Stimulated activated CD4-positive, alpha-beta T cell treated with anti-CD3 and anti-CD28 coated beads, Interleukin-12 subunit alpha, Interleukin-12 subunit beta, amount 100 ng/mL, for 4 hours (primary cell): ENCODE data around the gene C3orf20.
"Not testable (repeated sequence)": the region's sequence is repeated elsewhere in the genome, so short reads cannot be mapped to it uniquely, and the experiment has no call there.

Experiments used
- DNase-seq: peaks from one replicate; pipeline ENCODE4 v3.0.0-alpha.2; 2020

C3orf20 gene

GRCh38 chr3:14651440-14652251 lies 23.3 kb upstream of the C3orf20 start, which contains the start of gene CCDC174:
TSS of gene CCDC174 (plus strand) at chr3:14651762. CDS start at chr3:14651837, 75 bp downstream.
- DNase-seq, result peak; percentile 87

- not testable (repeated sequence) for DNase-seq
These were observed 22.5 kb upstream of the C3orf20 start for GRCh38 chr3:14652360-14652907.

- DNase-seq, result no peak
These were observed 17.4 kb upstream of the C3orf20 start for GRCh38 chr3:14657579-14657978.

- no peak for DNase-seq
These were observed 16.0 kb upstream of the C3orf20 start for GRCh38 chr3:14658978-14659377.

- no peak for DNase-seq
These were observed 14.0 kb upstream of the C3orf20 start for GRCh38 chr3:14660942-14661341.

- no peak for DNase-seq
These were observed 11.4 kb upstream of the C3orf20 start for GRCh38 chr3:14663396-14664135.

GRCh38 chr3:14664170-14664569 lies 10.8 kb upstream of the C3orf20 start:
- no peak for DNase-seq

- no peak for DNase-seq
These were observed 2.4 kb upstream of the C3orf20 start for GRCh38 chr3:14672588-14672987.

- DNase-seq, result no peak
These were observed 1.9 kb downstream of the C3orf20 start for GRCh38 chr3:14676881-14677280.

- no peak for DNase-seq
These were observed 3.1 kb downstream of the C3orf20 start for GRCh38 chr3:14678015-14678503.

GRCh38 chr3:14680115-14680514 lies 5.2 kb downstream of the C3orf20 start:
- DNase-seq, result no peak

GRCh38 chr3:14680716-14681115 lies 5.8 kb downstream of the C3orf20 start:
- no peak for DNase-seq

GRCh38 chr3:14684447-14684846 lies 9.5 kb downstream of the C3orf20 start:
- DNase-seq, result no peak

GRCh38 chr3:14685179-14685578 lies 10.2 kb downstream of the C3orf20 start:
- DNase-seq, result no peak

GRCh38 chr3:14687360-14687759 lies 12.4 kb downstream of the C3orf20 start:
- no peak for DNase-seq

- no peak for DNase-seq
These were observed 13.6 kb downstream of the C3orf20 start for GRCh38 chr3:14688525-14688924.

GRCh38 chr3:14689247-14689980 lies 14.5 kb downstream of the C3orf20 start:
- no peak for DNase-seq

- no peak for DNase-seq
These were observed 16.3 kb downstream of the C3orf20 start for GRCh38 chr3:14691239-14691638.

- DNase-seq, result no peak
These were observed 16.8 kb downstream of the C3orf20 start for GRCh38 chr3:14691719-14692118.

GRCh38 chr3:14698601-14699244 lies 23.8 kb downstream of the C3orf20 start:
- no peak for DNase-seq

- no peak for DNase-seq
These were observed 24.7 kb downstream of the C3orf20 start for GRCh38 chr3:14699643-14700042.

GRCh38 chr3:14700891-14701290 lies 25.9 kb downstream of the C3orf20 start:
- DNase-seq, result no peak
